Fibroblast of lung (primary cell): ENCODE results near the gene ST13.

ENCODE experiments used
- EZH2 ChIP-seq: IDR thresholded peaks from 2 replicates; pipeline ENCODE4 v1.5.1; 2012; ENCODE audit warnings: low read length, control low read depth, mild to moderate bottlenecking; ENCODE audit errors: missing control alignments
- TF ChIP-seq, protein P1 (sequence below), 2 donors: IDR thresholded peaks in 1 of 2; conservative IDR thresholded peaks in 1 of 2; 1 replicate in 1 of 2; 2 replicates in 1 of 2; pipeline ENCODE4 v1.5.1; 2011 to 2012; ENCODE audit warnings: low read length in 2 of 2, control low read depth in 1 of 2, inconsistent platforms in 1 of 2, low read depth in 1 of 2, mild to moderate bottlenecking in 1 of 2

DNA sequence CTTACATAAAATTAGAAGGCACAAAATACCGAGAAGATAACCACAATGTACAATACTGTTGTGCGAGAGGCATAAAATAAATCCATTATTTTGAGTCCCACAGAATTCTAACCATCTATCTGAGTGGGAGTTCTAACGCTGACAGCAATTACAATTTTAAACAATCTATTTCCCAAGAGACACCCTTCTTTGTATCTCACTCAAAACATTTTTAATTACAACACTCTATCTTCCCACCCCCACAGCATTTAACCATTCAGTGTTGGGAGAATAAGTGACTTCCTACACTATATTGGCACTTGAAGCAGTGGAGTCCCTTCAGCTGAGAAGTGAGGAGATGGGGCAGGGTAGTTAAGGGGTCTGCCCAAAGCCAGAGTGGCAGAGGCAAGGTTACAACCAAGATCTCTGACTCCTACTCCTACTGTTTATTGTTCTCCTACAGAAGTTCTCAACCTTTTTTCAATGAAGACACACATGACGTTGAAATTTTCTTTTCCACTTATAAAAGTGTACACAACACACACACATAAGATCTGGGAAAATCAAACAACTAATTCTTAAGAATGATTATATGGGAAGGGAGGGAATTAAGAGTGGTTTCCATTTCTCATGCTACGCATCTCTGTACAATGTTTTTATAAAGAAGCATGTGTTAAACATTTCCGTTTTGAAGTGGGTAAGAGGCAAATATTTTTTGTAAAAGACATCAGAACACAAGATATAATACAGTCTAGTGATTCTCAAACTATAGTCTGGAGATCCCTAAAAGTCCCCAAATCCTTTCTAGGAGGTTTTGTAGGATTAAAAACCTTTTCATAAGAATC lies 48.2 kb downstream of the ST13 start:
- TF ChIP-seq, protein P1, sequence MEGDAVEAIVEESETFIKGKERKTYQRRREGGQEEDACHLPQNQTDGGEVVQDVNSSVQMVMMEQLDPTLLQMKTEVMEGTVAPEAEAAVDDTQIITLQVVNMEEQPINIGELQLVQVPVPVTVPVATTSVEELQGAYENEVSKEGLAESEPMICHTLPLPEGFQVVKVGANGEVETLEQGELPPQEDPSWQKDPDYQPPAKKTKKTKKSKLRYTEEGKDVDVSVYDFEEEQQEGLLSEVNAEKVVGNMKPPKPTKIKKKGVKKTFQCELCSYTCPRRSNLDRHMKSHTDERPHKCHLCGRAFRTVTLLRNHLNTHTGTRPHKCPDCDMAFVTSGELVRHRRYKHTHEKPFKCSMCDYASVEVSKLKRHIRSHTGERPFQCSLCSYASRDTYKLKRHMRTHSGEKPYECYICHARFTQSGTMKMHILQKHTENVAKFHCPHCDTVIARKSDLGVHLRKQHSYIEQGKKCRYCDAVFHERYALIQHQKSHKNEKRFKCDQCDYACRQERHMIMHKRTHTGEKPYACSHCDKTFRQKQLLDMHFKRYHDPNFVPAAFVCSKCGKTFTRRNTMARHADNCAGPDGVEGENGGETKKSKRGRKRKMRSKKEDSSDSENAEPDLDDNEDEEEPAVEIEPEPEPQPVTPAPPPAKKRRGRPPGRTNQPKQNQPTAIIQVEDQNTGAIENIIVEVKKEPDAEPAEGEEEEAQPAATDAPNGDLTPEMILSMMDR (conservative IDR thresholded peaks at IDR 0.05 in 1 of 2, IDR thresholded peaks at IDR 0.05 in 1 of 2; ENCODE audit: low read depth in 1 of 2, low read length in 2 of 2) = no peak
- TF ChIP-seq EZH2 = no peak
